Tibial nerve (tissue), 4 donors: ENCODE measurements around the gene PPP6R1. TPM values are rescaled to one million over a fixed set of nuclear protein-coding genes. Genes with fewer than 3 reads are reported as not detected.

Experiments
- DNase-seq, 2 donors: peaks; one replicate each; pipeline ENCODE4 v3.0.0-alpha.2; 2019; ENCODE audit warnings: low spot score in 2 of 2
- H3K27ac ChIP-seq, 4 donors: fragments of 200-600 bp; sonication (generic) in 3 of 4; one replicate each; pipeline ENCODE4 v1.5.1; 2017 to 2019; ENCODE audit warnings: mild to moderate bottlenecking in 1 of 4
- H3K27me3 ChIP-seq, 2 donors: fragments of 200-600 bp; sonication (generic) in 1 of 2; one replicate each; pipeline versions ENCODE4 v1.5.1 to v1.6.0; 2017 to 2019
- H3K36me3 ChIP-seq, 3 donors: fragments of 200-600 bp; sonication (generic); one replicate each; pipeline ENCODE4 v1.5.1; 2018 to 2019
- H3K4me1 ChIP-seq, 4 donors: fragments of 200-600 bp; sonication (generic) in 3 of 4; one replicate each; pipeline ENCODE4 v1.5.1; 2017 to 2019
- H3K4me3 ChIP-seq, 4 donors: fragments of 200-600 bp; sonication (generic) in 3 of 4; one replicate each; pipeline ENCODE4 v1.5.1; 2017 to 2019; ENCODE audit warnings: mild to moderate bottlenecking in 1 of 4, moderate library complexity in 1 of 4
- H3K9me3 ChIP-seq, 4 donors: fragments of 200-600 bp; sonication (generic) in 3 of 4; one replicate each; pipeline ENCODE4 v1.5.1; 2017 to 2019
- EP300 ChIP-seq, 2 donors: sonication (generic); formaldehyde crosslinking; IDR thresholded peaks; one replicate each; pipeline ENCODE4 v1.6.1; 2017; ENCODE audit warnings: antibody characterized with exemption in 2 of 2, mild to moderate bottlenecking in 1 of 2
- POLR2A ChIP-seq, 2 donors: fragments of 450-650 bp; IDR thresholded peaks; one replicate each; pipeline ENCODE4 v1.6.1; 2017; ENCODE audit warnings: antibody characterized with exemption in 2 of 2, mild to moderate bottlenecking in 2 of 2, moderate library complexity in 2 of 2
- WGBS, 2 donors: methylation state at CpG; one replicate each; pipeline ENCODE4 v1.1.5; 2018; 5-methylcytosine and 5-hydroxymethylcytosine counted together
- total RNA-seq, 4 donors: library from RNA; depleted of rRNA; stranded (reverse); fragments of >200 nt; gene quantifications; one replicate each; pipeline ENCODE4 v1.1.0, GENCODE V29; 2016
- TF ChIP-seq, protein P1 (sequence below), 5 experiments: fragments of 200-600 bp in 3 of 5; fragments of 450-650 bp in 2 of 5; sonication (generic) in 3 of 5; IDR thresholded peaks; one replicate each; pipeline ENCODE4 v1.5.1; 2016 to 2019; ENCODE audit warnings: antibody characterized with exemption in 5 of 5, mild to moderate bottlenecking in 3 of 5, moderate library complexity in 2 of 5

Gene PPP6R1
- total RNA-seq, 4 donors from 2014 or later = 35.4 to 56.7 (median 40.7) TPM

DNA sequence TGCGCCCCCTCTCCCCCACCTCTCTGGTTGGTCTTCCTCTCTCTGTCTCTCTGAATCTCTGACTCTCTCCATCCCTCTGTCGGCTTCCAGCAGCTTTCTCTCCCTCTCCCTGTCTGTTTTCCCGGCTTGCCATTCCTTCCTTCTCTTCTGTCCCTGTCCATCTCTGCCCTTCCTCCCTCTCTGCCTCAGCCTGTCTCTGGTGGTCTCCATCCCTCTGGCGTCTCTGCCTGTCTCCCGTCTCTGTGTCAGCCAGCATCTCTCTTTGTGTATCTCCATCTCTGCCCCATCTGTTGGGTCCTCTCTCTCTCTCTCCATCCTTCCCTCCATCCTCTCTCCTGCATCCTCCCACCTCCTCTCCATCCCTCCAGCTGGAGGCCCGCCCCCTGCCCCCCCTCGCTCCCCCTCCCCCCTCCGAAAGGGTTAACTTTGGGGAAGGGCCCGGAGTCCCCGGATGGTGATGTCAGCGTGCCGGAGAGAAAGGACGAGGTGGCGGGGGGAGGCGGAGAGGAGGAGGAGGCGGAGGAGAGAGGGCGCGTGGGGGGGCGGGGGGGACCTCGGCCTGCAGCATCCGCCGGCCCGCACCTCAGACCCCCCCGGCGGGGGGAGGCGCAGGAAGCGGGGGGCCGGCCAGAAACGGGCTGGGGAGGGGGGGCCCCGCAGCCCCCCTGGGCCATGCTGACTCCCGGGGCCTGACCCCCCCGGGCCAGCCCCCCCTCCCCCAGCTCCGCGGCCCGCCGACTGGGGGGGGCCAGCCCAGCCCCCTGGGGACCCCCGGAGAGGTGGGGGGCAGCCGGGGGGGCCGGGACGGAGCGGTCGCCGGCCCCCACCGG, 24.9 kb upstream of the PPP6R1 start, which contains the start of gene BRSK1:
Gene BRSK1, plus strand, starts transcription at position 450 of the 830 bp plus-strand sequence. CDS start 446 bp downstream, outside the sequence.
- no peak for TF ChIP-seq POLR2A (IDR thresholded peaks at IDR 0.05)
- TF ChIP-seq, protein P1, sequence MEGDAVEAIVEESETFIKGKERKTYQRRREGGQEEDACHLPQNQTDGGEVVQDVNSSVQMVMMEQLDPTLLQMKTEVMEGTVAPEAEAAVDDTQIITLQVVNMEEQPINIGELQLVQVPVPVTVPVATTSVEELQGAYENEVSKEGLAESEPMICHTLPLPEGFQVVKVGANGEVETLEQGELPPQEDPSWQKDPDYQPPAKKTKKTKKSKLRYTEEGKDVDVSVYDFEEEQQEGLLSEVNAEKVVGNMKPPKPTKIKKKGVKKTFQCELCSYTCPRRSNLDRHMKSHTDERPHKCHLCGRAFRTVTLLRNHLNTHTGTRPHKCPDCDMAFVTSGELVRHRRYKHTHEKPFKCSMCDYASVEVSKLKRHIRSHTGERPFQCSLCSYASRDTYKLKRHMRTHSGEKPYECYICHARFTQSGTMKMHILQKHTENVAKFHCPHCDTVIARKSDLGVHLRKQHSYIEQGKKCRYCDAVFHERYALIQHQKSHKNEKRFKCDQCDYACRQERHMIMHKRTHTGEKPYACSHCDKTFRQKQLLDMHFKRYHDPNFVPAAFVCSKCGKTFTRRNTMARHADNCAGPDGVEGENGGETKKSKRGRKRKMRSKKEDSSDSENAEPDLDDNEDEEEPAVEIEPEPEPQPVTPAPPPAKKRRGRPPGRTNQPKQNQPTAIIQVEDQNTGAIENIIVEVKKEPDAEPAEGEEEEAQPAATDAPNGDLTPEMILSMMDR (IDR thresholded peaks at IDR 0.05) = no peak
- TF ChIP-seq EP300 (IDR thresholded peaks at IDR 0.05) = no peak
- WGBS, 2 donors = 10 to 13% methylated on average over 13 to 16 of the region's 44 CpGs
- Histone ChIP-seq H3K27me3 (peaks cover 0 to 4% of the 10 kb centered on the region in 2 donors), H3K27ac (peak within 1 kb of the TSS; percentile 76 to 92 (median 88)), H3K4me1 (peaks cover 0 to 47% (median 14%) of the 10 kb centered on the region in 4 donors), H3K4me3 (peak within 1 kb of the TSS; percentile 22 to 70 (median 44)), H3K9me3 (no peaks in the 10 kb centered on the region), H3K36me3 (no peaks in the 10 kb centered on the region)
- no peak for DNase-seq

DNA sequence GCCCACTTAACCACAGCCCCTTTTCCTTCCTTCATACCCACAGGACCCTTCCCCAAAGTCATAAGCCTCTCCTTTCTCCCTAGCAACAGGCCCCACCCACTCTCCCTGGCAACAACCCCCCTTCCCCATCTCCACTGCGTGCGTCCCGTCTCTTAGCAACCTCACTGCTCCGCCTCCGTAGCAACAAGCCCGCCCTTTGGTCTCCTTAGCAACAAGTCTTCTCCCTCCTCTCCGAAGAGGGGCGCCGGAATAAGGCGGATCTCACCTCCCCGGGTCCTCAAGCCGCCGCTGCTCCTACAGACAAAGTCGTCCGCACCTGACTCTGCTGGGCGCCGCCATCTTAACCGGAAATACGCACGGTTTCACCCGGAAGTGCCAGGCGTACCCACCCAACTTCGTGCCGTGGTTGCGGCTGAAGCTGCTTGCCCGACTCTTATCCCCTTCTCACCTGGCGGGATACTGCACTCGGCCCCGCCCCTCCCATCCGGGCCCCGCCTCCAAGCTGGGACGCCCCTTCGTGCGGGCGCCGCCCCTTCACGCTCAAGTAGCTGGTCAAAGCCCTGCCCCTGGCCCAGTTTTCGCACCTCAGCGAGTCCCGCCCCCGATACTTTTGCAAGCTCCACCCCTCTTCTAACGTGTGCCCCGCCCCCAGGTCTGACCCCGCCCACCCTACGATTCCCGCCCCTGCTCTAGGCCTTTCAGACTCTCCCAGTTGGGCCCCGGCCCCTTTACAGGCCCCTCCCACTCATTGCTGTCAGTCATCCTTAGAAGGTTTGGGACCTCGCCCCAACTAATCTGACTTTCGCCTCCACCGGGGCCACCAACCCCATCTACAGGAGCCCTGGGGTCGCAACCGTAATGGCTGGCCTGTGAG, 21.2 kb upstream of the PPP6R1 start, which contains the start of gene HSPBP1:
Gene HSPBP1, minus strand, starts transcription at position 341 of the 874 bp plus-strand sequence. CDS start 502 bp downstream, outside the sequence.
- Histone ChIP-seq H3K36me3 (peaks cover 0 to 31% (median 0%) of the 10 kb centered on the region in 3 donors), H3K27ac (peak within 1 kb of the TSS; percentile 54 to 91 (median 82)), H3K9me3 (no peaks in the 10 kb centered on the region), H3K4me1 (peaks cover 0 to 33% (median 12%) of the 10 kb centered on the region in 4 donors), H3K27me3 (peaks cover 0 to 4% of the 10 kb centered on the region in 2 donors), H3K4me3 (peak within 1 kb of the TSS; percentile 54 to 89 (median 72))
- 3 to 5% methylated on average over 51 to 52 of the region's 52 CpGs for WGBS, 2 donors
- peak; percentile 76 for DNase-seq
- TF ChIP-seq POLR2A (IDR thresholded peaks at IDR 0.05) (peak in 1 of 2 donors; percentile 30), EP300 (IDR thresholded peaks at IDR 0.05) (peak; percentile 82 to 83)
- TF ChIP-seq, protein P1 (IDR thresholded peaks at IDR 0.05) = peak in 1 of 5 experiments; percentile 20

DNA sequence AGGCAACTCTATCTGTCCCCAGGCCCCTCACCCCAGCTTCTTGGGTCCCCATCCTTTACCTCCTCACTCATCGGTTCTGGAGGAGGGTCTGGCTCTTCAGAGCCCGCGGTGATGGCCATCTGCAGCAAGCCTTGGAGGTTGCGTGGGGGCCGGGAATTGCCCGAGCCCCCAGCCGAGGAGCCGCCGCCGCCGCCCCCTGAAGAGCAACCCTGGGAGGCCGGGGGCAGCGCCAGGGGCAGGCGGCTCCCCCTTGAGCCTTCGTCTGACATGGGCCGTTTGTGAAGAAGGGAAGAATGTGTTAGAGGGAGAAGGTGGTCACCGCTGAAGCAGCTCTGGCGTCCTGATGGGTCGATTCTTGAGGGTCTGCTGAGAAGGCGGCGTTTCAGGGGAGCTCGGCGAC, 20.5 kb upstream of the PPP6R1 start:
- peaks cover 0 to 4% of the 10 kb centered on the region in 2 donors for H3K27me3 ChIP-seq
- H3K4me1 ChIP-seq = peaks cover 0 to 27% (median 12%) of the 10 kb centered on the region in 4 donors
- peaks cover 0 to 37% (median under 1%) of the 10 kb centered on the region in 3 donors for H3K36me3 ChIP-seq
- no peaks in the 10 kb centered on the region for H3K9me3 ChIP-seq
- DNase-seq = no peak
- no peak for TF ChIP-seq EP300 (IDR thresholded peaks at IDR 0.05)
- no peak for TF ChIP-seq POLR2A (IDR thresholded peaks at IDR 0.05)
- TF ChIP-seq, protein P1 (IDR thresholded peaks at IDR 0.05) = no peak
- peak overlapping the region; percentile 54 to 89 (median 72) for H3K4me3 ChIP-seq
- WGBS, 2 donors = 3 to 8% methylated on average over 22 to 23 of the region's 23 CpGs
- H3K27ac ChIP-seq = peak overlapping the region; percentile 54 to 91 (median 82)

DNA sequence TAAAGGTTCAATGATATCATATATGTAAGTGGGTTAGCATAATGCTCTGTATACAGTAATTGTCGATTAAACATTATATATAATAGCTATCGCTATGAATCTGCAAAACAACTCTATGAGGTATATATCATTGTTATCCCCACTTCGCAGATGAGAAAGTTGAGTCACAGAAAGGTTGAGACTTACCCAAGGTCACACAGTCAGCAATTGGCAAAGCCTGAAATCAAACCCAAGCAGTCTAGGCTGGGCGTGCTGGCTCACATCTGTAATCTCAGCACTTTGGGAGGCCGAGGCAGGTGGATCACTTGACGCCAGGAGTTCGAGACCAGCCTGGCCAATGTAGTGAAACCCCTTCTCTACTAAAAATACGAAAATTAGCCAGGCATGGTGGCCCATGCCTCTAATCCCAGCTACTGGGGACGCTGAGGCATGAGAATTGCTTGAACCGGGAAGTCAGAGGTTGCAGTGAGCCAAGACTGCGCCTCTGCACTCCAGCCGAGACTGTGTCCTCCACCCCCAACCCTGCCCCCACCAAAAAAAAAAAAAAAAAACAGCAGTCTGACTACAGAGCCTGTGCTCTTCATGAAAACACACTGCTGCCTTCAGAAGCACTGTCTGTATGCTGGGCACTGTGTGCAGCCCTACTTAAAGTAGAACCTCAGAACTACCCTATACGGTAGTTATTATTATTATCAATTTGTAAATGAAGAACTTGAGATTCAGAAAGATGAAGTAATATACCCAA, 19.7 kb upstream of the PPP6R1 start:
- DNase-seq = no peak
- TF ChIP-seq, protein P1 (IDR thresholded peaks at IDR 0.05) = no peak
- TF ChIP-seq POLR2A (IDR thresholded peaks at IDR 0.05) (no peak), EP300 (IDR thresholded peaks at IDR 0.05) (no peak)
- WGBS, 2 donors = 77 to 82% methylated on average over 13 of the region's 13 CpGs
- no peaks in the 10 kb centered on the region for H3K9me3 ChIP-seq
- no peak overlapping the region for H3K27ac ChIP-seq
- peaks cover 0 to 20% (median 12%) of the 10 kb centered on the region in 4 donors for H3K4me1 ChIP-seq
- no peak overlapping the region for H3K4me3 ChIP-seq
- H3K36me3 ChIP-seq = peaks cover 0 to 45% (median 7%) of the 10 kb centered on the region in 3 donors
- H3K27me3 ChIP-seq = no peaks in the 10 kb centered on the region
